Activated CD4-positive, alpha-beta memory T cell treated with anti-CD3 and anti-CD28 coated beads for 36 hours (primary cell): Measurements from ENCODE around the gene PTPN12. TPM values are rescaled to one million over a fixed set of nuclear protein-coding genes. Genes with fewer than 3 reads are reported as not detected.
A peak's percentile ranks its signal among the peaks of the same experiment; 100 is the strongest.

Experiments
- CTCF ChIA-PET: fragments of 350-600 bp; sonication (Branson Sonifier 250); formaldehyde crosslinking; loops from one replicate; lab custom pipeline; 2021; ENCODE audit warnings: antibody characterized with exemption, inconsistent platforms; lab: Charles Lee
- POLR2A ChIA-PET: fragments of 350-600 bp; sonication (Branson Sonifier 250); formaldehyde crosslinking; loops from one replicate; lab custom pipeline; 2021; ENCODE audit warnings: antibody characterized with exemption; lab: Charles Lee
- DNase-seq: peaks from one replicate; pipeline ENCODE4 v3.0.0-alpha.2; 2020
- H3K27ac Mint-ChIP-seq: one replicate; pipeline ENCODE4 v1.8.0; 2021; ENCODE audit warnings: mixed read lengths
- H3K27me3 Mint-ChIP-seq: one replicate; pipeline ENCODE4 v1.8.0; 2021; ENCODE audit warnings: mixed read lengths
- H3K36me3 Mint-ChIP-seq: one replicate; pipeline ENCODE4 v1.8.0; 2021; ENCODE audit warnings: mixed read lengths
- H3K4me1 Mint-ChIP-seq: one replicate; pipeline ENCODE4 v1.8.0; 2021; ENCODE audit warnings: low read depth, mixed read lengths
- H3K4me3 Mint-ChIP-seq: one replicate; pipeline ENCODE4 v1.8.0; 2021; ENCODE audit warnings: mild to moderate bottlenecking, mixed read lengths
- H3K9me3 Mint-ChIP-seq: one replicate; pipeline ENCODE4 v1.8.0; 2021; ENCODE audit warnings: mixed read lengths
- intact Hi-C: fragments of 100-400 bp; cut with micrococcal nuclease; formaldehyde crosslinking; loops from one replicate; pipeline ENCODE4 v1.15.1; 2023
- total RNA-seq, 2 experiments: library from RNA; stranded (reverse); gene quantifications; one replicate each; pipeline ENCODE4 v1.2.3, GENCODE V29; 2021

PTPN12 gene
- total RNA-seq, 2 experiments from 2014 or later, result 9.6 to 12.1 TPM

DNA sequence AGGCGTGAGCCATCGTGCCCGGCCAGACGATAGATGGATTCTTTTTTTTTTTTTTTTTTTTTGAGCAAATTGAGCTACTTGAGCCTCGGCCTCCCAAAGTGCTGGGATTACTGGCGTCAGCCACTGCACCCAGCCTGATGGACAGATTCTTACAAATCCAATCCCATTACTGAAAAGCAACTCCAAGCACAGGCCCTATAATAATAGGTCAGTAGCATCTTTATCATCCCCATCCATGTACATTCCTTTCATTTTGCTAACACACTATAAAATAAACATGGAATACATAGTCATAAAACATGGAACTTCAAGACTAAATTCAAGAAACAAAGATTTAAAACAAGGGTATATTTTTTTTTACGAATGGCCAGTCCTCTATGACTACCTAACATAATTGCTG, 143.2 kb downstream of the PTPN12 start:
- Mint-ChIP-seq H3K4me3 (no peak overlapping the region), H3K27me3 (no peaks in the 10 kb centered on the region), H3K27ac (no peak overlapping the region), H3K4me1 (peaks cover 2% of the 10 kb centered on the region), H3K9me3 (no peaks in the 10 kb centered on the region), H3K36me3 (peaks cover 14% of the 10 kb centered on the region)
- ChIA-PET POLR2A (no interaction called here), CTCF (no interaction called here)
- intact Hi-C loops, result no loop called here
- no peak for DNase-seq

GRCh38 chr7:77684030-77684429, 146.9 kb downstream of the PTPN12 start:
- Mint-ChIP-seq H3K4me3 (no peak overlapping the region), H3K9me3 (no peaks in the 10 kb centered on the region), H3K4me1 (peaks cover 22% of the 10 kb centered on the region), H3K27me3 (no peaks in the 10 kb centered on the region), H3K27ac (no peak overlapping the region), H3K36me3 (peaks cover 17% of the 10 kb centered on the region)
- POLR2A ChIA-PET, result interaction anchor here (0.6 kb wide), 1 partner anchor 15 kb away, joined by 3 read pairs; no protein-coding TSS in a partner anchor
- intact Hi-C loops, result no loop called here
- no peak for DNase-seq
- CTCF ChIA-PET, result interaction anchor here (0.7 to 1.4 kb wide), 2 partner anchors 32 to 34 kb away, joined by 3 to 6 read pairs; no protein-coding TSS in a partner anchor

DNA sequence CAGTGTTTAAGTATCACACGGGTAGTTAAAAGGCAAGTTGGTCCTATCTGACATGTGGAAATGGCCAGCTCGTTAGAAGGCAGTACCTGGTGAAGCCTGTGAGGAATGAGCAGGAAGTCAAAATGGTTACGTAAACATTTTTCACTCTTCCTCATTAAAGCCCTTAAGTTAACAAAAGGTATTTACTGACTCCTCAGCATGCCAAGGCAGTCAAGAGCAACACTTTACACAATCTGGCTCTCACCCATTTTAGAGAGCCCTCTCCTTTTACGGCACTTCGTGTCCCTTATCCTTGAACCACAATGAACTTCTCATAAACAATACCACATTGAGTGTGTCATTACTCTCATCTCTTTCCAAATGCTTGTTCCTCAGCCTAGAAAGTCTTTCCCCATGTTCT, 148.1 kb downstream of the PTPN12 start:
- Mint-ChIP-seq H3K4me3 (no peak overlapping the region), H3K27ac (no peak overlapping the region), H3K4me1 (peaks cover 22% of the 10 kb centered on the region), H3K9me3 (no peaks in the 10 kb centered on the region), H3K36me3 (peaks cover 15% of the 10 kb centered on the region), H3K27me3 (no peaks in the 10 kb centered on the region)
- ChIA-PET CTCF (interaction anchor here (1.0 to 1.4 kb wide), 2 partner anchors 27 to 33 kb away, joined by 3 to 6 read pairs; no protein-coding TSS in a partner anchor), POLR2A (no interaction called here)
- intact Hi-C loops, result no loop called here
- DNase-seq, result no peak

DNA sequence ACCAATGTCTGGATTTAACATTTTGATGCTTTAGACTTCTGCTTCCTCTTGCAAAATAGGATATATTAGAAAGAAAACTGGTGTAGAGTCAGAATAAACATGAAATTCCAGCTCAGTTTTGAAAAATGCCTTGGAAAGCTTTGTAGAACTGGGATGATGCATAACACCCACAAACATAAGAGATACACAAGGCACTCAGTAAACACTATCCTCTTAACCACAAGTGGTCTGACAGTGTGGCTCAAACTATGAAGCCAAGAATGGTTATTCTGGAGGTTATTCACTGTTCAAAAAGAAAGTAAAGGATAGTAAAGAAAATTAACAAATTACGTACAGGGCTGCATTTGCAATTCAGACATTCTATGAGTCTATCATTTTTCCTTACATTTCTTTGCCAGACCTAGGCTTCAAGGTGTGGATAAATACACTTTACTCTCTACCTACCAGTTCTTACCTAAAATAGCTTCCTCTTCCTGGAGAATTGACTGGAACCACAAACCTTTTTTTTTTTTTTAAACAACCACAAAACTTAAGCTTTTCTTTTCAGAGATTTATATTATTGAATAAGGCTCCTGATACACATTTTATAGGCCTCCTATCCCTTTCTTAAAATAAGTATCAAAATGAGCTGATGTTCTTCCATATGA, 150.1 kb downstream of the PTPN12 start:
- Mint-ChIP-seq H3K27ac (no peak overlapping the region), H3K4me3 (no peak overlapping the region), H3K36me3 (peaks cover 17% of the 10 kb centered on the region), H3K27me3 (no peaks in the 10 kb centered on the region), H3K9me3 (no peaks in the 10 kb centered on the region), H3K4me1 (peaks cover 27% of the 10 kb centered on the region)
- ChIA-PET POLR2A (no interaction called here), CTCF (interaction anchor here (0.7 to 2.2 kb wide), 2 partner anchors 36 to 158 kb away, joined by 3 to 7 read pairs; no protein-coding TSS in a partner anchor)
- intact Hi-C loops, result no loop called here
- no peak for DNase-seq

GRCh38 chr7:77687747-77688144, 150.7 kb downstream of the PTPN12 start:
- CTCF ChIA-PET, result interaction anchor here (2.2 kb wide), 1 partner anchor 36 kb away, joined by 7 read pairs; no protein-coding TSS in a partner anchor
- no peaks in the 10 kb centered on the region for H3K9me3 Mint-ChIP-seq
- DNase-seq, result peak; percentile 46
- H3K27ac Mint-ChIP-seq, result no peak overlapping the region
- POLR2A ChIA-PET, result no interaction called here
- peaks cover 15% of the 10 kb centered on the region for H3K36me3 Mint-ChIP-seq
- peaks cover 27% of the 10 kb centered on the region for H3K4me1 Mint-ChIP-seq
- no peak overlapping the region for H3K4me3 Mint-ChIP-seq
- intact Hi-C loops, result no loop called here
- no peaks in the 10 kb centered on the region for H3K27me3 Mint-ChIP-seq

Other genes starting within 250 kb of the PTPN12 start
- 1 to 10 TPM; 1.7 to 1.9 TPM for gene GSAP, start 120.9 kb upstream of the PTPN12 start, total RNA-seq
- 10 to 100 TPM; 18.5 to 21.1 TPM for gene RSBN1L, start 159.2 kb downstream of the PTPN12 start, total RNA-seq